COLO829 (cell line): Measurements from ENCODE around the gene GLIS1.

Source experiments
- DNase-seq: peaks from one replicate; pipeline ENCODE4 v3.0.0; 2012; ENCODE audit warnings: low spot score

GLIS1 gene

DNA sequence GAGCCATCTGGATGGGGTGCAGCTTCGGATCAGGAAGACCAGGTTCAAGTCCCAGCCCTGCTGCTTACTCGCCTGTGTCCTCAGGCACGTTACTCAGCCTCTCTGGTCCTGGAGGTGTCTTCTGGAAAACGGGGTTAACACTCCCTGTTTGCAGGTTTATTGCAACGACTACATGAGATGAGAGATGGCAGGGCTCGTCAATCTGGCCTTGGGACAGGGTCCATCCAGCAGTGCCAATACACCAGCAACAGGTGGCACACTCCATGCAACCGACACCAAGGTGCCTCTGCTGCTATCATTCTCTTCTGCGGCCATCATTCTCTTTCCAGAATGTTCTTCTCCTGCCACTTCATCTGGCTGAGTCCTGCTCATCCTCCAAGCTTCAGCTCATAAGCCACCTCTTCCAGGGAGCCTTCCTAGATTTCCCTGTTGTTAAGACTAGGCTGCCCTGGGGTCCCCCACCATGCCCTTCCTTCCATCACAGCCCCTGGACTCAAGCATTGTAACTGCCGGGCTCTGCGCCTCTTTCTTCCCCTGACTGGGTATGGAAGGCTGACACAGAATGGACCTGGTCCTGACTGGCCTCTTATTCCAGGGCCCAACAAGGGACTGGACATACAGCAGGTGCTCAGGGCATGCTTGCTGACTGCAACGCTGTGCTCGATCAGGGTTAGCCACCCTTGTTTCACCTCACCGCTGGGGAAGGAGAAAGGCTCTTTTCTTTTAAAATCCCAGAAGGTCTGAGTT is 192.4 kb downstream of the GLIS1 start:
- DNase-seq: no peak

DNA sequence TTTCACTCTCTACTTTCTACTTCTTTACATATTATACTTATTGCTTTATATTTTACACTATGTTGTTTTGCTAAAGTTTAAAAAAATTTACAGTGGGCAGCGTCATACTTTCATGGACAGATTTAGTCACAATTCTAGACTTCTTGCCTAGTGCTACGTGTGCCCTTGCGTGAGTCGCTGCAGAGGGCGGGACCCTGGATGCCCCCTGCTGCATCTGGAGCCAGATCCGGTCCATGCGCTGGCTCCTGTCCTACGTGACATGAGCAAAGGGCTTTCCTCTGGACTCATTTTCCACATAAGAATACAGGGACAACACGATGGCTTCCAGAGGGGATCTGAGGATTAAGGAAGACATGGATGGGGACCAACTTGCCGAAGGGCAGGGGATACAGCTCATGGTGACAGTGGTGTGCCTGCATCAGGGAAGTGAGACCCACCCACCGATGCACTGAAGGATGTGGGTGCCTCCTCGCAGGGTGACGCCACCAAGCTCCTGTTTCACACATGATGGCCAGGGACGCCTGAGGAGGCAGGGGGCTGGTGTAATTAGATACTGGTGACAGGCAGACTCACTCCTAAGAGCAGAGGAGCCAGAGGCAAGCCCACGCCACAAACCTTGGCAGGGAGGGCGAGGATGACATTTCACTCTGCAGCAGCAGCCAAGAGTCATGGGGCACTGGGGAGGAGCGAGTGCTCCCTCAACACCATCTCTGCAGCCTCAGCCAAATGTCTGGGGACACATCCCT is 193.1 kb downstream of the GLIS1 start:
- DNase-seq: no peak

GRCh38 chr1:53544728-53545515 is 194.0 kb downstream of the GLIS1 start:
- DNase-seq: no peak

- no peak for DNase-seq
These were observed 194.9 kb downstream of the GLIS1 start for GRCh38 chr1:53543778-53544695.

DNA sequence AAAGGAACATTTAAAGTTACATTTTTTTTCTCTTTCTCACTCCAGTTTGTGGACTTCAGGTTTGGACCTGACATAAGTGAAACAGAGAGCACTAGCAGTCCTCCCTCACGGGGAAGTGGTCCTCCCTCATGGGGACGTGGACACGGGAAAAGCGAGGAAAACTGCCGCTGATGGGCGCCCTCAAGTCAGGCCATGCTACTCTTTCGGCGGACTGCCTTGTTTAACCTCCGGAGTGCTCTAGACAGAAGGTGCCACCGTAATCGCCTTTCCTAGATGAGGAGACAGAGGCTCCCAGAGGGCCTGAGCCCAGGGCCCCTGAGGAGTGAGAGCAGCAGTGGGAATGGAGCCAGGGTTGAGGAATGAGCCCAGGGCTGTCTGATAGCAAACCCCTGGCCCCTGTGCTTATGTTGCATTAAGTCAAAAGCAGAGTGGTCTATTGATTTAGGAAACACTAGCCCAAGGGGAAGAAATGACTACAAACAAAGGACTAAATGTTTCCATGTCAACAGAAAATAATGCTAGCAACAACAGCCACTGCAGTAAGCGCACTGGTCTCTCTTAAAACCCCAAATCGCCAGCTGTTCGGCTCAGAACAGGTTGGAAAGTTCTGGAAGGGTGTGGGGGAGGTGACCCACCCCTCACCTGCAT is 195.7 kb downstream of the GLIS1 start:
- DNase-seq: no peak

- no peak for DNase-seq
These were observed 196.4 kb downstream of the GLIS1 start for GRCh38 chr1:53542551-53542950.

DNA sequence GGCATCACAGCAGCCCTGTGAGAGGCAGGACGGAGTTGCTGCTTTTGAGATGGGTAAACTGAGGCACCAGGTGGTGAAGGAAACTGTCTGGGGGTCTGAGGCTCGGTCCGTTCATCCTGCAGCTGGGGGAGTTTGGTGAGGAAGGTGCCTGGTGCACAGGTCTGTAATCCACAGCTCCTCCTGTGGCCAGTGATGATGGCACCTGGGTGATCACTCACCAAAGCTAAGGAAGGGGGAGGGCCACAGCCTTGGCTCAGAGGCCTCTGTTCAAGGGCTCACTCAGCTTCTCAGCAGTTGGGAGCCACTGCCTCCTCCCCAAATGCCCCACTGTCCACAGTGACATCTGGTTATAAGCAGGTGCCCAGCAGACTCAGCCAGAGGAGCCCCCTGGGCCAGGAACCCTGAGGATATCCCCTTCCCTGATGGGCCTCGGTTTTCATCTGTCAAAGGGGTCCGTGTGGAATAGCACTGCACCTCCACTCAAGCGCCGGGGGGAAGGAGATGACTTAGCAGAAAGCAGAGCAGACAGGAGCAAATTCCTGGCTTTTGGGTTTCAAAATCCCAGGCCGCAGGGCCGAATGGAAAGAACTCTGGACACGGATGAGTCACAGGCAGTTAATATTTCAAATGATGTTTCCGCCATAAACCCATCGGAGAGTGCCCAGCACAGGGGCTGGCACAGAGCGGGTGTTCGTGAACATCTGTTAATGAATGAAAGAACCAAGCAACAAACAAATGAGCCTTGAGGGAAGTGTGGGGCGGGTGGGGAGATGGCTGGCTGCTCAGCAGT is 197.0 kb downstream of the GLIS1 start:
- DNase-seq: no peak

- no peak for DNase-seq
These were observed 197.7 kb downstream of the GLIS1 start for GRCh38 chr1:53541263-53541625.

GRCh38 chr1:53540604-53541262 is 198.2 kb downstream of the GLIS1 start:
- DNase-seq: no peak

DNA sequence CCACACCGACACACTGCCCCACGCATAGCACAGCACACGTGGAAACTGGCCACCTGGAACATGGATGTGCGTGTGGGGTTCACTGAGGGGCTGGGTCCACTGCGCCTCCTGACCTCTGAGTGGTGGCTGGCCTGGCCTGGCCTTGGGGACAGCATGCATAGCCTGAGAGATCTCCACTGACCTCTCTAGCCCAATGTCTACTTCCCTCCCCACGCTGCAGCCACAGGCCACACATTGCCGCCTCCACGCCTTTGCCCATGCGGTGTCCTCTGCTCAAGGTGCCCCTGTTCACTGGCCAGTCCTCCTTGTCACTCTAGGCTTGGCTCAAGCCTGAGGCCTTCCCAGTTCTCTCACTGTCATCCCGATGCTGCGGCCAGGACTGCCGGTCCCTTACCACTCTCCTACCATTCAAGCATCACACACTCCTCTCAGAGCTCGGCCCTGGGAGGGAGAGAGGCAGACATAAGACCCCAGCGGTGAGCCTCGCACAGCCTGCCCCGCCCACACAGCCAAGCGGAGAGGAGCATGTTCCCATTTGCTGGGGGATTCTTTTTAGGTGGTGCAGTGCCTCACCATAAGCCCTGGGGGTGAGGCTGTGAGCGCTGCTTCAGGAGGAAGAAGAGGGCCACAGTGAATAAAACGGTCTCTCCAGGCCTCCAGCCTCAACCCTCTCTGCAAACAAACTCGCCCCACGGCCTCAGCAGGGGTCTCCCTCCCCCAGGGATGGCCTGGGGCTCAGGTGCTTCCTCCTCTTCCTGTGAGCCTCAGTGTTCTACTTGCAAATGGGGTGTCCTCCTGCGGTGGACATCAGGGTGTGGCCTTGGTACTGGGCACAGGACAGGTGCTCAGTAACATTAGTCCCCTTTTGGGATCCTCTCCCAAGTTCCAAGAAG is 199.0 kb downstream of the GLIS1 start:
- DNase-seq: no peak

DNA sequence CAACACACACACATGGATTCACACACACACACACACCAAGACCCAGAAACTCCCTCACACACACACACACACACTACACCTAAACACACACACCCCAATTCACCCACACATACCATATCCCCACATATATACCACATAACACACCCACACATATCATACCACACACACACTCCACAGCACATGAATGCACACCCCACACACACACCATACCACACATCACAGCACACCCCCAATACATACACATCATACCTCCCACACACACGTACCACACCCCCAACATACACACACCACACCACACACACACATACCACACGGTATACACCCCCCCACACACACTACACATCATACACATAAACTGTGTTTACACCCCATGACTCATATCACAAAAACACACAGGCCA is 199.7 kb downstream of the GLIS1 start:
- DNase-seq: no peak

DNA sequence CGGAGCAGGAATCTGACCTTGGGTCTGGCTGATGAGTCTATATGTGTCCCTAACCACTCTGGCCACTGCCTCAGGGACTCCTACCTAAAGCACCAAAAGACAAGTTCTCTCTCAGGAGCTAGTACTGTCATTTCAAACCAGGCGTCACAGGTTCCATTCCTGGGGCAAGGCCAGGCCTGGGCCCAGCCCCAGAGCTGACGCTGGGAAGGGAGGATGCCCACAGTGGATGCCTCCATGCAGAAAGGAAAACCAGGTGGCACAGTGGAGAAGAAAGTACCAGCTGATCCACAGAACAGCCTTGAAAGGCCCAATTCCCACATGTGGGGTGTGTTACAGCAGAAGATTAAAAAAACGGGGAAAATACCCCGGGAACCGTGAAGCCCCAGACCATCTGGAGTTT is 202.4 kb downstream of the GLIS1 start:
- DNase-seq: no peak

GRCh38 chr1:53535846-53536245 is 203.1 kb downstream of the GLIS1 start:
- DNase-seq: no peak

DNA sequence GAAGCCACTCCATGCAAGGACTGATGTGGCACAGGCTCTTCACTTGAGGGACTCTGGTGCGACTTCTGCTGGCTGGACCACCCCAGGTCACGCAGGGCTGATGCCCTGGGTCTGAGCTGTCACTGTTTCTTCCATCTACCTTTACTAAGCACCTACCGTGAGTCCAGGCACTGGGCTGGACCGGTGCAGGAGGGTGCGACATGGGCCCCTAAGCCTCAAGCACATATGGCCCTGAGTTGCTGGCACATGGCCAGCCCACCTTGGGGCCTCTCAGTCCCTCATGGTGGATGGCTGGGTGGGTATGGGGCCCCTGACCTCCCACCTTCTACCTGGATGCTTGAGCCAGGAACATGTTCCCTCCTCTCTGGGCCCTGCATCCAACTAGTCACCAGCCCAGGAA is 203.7 kb downstream of the GLIS1 start:
- no peak for DNase-seq

DNA sequence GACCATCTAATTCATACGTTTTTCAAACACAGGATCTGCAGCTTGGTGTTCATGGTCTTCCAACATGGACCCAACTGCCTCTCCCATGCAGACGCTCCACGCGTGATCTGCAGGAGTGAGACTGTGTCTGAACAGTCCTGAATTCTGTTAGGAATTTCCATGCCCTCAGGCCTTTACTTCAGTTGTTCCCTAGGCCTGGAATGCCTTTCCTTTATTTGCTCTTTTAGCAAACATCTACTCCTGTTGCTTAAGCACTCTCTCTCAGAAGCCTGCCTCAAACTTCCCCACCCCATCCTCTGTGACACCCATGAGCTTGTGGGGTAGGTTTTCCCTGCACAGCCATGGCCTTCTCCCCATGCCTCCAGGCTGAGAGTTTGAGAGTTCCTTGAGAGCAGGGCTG is 206.1 kb downstream of the GLIS1 start:
- no peak for DNase-seq

GRCh38 chr1:53532377-53532776 is 206.6 kb downstream of the GLIS1 start:
- DNase-seq: no peak

DNA sequence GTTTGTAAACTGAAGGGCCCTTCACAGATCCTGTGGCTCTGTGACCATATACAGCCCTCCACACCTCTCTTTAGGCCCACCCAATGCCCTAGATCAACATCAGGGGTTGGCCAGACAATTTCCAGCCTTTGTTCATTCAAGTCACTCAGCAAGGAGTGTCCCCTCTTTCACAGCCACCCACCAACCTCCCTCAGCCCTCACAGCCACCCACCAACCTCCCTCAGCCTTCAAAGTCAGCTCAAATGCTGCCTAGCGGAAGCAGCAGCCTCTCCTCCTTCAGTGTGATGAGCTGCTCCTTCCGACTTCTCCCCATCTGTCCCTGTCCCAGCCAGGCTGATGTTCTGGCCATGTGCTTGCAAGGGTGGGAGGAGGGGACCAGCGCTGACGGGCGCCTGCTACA is 208.4 kb downstream of the GLIS1 start:
- DNase-seq: no peak

DNA sequence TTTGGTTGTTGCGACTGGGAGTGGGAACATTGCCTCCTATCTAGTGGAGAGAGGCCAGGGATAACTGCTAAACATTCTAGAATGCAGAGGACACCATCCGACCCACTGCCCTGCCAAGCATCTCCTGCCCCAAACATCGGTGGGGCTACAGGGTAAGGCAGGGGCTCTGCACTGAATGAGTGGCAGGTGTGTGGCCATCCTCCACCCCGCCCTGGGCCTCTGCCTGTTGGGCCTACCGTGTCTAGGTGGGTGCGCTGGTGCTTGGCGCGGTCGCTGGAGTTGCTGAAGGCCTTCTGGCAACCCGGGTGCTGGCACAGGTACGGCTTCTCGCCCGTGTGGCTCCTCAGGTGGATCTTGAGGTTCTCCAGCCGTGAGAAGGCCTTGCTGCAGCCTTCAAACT is 209.4 kb downstream of the GLIS1 start:
- DNase-seq: no peak

DNA sequence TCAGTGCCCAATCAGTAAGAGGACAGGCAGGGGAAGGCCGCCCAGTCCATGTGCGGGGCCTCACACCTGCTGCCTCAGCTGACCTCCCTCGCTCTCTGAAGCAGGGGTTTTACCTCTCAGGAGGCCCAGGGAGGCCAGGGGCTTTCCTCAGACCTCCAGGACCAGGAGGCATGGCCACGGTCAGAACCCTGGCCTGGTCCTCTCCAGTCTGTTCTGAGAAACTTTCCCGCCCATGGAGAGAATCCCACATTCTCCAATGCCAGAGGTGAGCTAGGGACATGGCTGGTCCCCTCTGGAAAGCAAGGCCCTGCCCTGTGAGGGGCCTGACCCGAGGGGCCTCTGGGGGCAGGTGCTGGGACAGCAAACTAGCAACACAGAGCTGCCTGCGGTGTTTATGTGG is 211.6 kb downstream of the GLIS1 start:
- DNase-seq: no peak
